OCI-M2 (cell line): ENCODE results near the gene PXMP2.
A peak's percentile ranks its signal among the peaks of the same experiment; 100 is the strongest.

Experiments used
- DNase-seq: peaks from one replicate; lab custom pipeline; 2025; ENCODE audit not compliant: unreplicated experiment; lab: John Stamatoyannopoulos, UW

Gene PXMP2

DNA sequence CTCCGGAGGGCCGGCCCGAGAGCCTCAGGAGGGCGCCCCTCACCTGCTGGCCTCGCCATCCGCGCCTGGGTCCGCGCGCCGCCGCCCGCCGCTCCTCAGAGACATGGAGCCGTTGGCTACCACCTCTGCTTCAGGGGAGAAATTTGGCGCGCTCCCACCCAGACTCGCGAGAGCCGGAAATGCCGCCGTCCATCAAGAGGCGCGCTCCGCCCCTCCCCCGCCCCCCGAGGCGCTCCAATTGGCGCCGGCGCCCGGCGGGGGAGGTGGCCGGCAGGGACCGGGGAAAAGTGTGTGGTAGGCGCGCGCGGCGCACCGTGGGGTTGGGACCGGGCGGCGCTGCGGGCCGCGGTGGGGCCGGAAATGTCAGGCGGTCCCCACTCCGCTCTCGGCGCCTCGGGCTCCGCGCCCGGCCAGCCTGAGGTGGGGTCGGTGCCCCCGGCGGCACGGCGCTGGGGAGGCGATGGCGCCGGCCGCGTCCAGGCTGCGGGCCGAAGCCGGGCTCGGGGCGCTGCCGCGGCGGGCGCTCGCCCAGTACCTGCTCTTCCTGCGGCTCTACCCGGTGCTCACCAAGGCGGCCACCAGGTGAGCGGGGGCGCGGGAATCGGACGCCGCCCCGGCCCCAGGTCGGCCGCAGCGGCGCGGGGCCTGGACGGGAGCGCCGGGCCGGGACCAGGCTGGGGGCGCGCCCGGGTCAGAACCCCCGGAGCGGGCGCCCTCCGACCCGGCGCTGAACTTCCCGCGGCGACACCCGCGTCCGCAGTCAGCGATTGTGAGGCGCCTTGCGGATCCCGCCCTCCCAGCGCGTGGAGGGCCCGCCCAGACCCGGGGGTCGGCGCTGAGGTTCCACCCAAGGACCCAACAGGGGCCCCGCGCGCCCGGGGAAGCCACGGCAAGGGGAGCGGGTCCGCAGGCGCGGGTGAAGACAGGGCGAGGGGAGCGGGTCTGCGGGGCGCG lies at the start of gene PXMP2, which contains the start of gene POLE:
Gene PXMP2, plus strand, starts transcription at position 377 of the 954 bp plus-strand sequence. Its CDS starts 84 bp downstream, at position 461.
Gene POLE, minus strand, starts transcription at position 132 of the 954 bp plus-strand sequence. Its CDS starts 27 bp downstream, at position 105.
- peak; percentile 24 for DNase-seq

DNA sequence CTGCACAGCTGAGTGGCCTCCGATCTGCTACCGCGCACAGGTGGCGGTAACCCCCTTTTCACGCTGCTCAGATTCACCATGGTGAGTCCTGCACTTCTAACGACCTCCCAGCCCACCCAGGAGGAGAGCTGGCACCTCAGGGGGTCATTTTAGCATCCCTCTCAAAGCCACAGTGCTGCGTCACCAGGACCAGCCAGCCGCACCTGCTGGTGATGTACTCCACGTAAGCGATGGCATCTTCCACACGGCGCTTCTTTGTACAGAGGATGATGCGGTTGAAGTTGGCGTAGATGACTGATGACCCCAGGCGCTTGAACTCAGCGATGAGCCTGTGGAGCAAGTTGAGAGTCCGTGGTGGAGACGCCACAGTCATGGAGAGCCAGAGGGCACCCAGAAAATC lies 49.6 kb upstream of the PXMP2 start:
- DNase-seq = no peak

DNA sequence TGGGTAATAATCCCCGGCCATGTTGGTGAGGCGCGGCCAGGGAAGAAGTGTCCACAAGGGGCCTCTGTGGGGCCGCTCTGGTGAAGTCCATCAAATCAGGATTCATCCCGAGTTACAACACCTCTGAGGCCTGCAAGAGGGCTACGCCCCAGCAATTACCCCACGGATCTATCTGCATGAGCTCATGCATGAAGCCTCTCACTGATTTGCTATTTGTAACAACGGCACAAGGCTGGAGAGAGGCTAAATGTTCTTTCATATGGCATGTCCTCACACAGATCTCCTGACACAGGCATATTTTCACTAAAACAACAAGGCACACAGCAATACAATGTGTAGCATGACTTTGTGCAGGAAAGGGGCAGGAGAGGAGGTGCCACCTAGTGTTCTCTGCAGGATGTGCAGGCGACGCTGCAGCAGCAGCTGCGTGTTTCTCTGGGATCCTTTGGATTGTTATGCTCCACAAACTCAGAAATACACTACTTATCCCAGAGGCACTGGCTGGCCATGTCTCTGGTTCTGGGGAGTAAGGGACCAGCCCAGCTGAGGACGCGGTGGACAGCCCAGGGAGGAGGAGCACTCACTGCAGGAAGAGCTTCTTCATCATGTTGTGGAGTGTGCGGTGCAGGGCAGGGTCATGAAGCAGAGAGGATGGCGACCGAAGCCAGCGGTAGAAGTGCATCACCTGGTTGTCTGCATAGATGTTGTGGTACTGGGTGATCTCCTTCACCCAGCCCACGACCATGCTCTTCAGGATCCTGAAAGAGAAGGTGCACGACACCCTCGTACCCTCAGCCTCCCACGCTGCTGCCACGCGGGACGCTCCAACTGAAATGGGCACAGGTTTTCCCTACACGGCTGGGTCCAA lies 48.6 kb upstream of the PXMP2 start:
- DNase-seq = no peak

DNA sequence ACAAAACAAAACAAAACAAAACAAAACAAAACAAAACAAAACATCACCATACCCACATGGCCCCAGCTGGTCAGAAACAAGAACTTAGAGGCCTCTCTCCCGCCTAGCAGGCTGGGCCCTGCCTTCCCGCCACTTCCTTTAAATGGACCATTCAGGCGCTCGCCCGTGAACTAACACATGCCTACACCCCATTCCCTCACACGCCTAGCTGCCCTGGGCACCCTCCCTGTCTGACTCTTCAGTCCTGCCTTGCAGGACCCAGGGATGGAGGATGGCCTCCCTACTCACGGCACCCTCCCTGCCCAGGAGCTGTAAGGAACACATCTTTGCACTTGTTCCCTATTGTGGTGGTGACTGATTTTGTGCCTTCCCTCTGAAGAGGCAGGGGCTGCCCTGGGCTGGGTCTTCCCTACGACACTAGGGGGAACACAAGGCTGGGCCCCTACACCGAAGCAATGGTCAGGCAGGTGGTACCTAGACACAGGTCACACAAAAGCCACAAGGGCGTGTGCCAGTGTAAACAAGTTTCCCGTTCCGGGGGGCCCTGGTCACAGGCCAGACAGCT lies 47.3 kb upstream of the PXMP2 start:
- no peak for DNase-seq

DNA sequence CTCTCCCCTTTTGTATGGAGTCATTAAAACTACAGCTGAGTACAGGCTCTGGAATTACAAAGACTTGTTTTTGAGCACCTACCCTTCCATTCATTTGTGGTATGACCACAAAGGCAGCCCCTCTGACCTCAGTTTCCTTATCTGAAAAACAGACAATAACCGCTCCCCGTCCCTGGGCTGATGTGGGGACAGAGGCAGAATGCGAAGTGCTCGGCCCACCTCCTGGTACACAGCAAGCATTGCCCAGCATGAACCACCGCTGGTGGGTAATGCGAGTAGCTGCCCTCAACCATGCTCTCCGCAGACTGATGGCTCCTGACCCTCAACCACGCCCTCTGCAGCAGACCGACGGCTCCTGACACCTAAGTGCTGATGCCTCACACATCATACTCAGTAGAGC lies 46.5 kb upstream of the PXMP2 start:
- DNase-seq = no peak

DNA sequence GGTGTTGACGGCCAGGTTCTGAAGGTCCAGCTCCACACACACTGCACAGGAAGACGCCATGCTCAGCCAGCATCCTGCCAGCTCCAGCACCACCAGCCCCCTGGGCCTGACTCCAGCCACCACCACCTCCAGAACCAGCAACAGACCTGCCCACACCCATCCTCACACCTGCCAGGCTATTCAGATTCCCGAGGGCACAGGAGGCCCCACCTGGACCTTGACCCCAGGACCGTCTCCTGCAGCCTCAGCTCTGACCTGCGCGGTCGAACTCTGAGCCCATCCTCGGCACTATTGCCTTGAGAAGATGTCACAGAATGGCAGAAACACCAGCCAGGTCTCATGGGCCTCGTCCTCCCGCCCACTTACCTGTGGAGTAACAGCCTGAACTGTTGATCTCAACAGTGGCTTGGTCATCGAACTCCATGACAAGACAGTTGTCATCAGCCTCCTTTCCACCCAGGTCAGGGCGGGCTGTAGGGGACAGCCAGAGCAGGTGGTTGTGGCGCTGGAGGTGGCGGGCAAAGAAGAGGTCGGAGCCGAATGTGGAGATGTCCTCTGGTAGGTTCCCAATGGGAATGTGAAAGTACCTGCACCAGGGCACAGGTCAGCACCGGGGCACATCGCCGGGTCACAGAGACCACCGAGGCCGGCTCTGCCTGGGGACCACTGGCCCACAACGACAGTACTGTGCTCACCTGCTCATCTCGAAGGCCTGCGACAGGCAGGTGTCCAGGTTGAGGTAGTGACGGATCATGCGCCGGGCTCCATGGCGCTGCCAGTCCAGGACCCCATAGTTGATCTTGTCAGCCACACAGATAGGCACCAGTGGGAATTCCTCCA lies 45.4 kb upstream of the PXMP2 start:
- DNase-seq = no peak

DNA sequence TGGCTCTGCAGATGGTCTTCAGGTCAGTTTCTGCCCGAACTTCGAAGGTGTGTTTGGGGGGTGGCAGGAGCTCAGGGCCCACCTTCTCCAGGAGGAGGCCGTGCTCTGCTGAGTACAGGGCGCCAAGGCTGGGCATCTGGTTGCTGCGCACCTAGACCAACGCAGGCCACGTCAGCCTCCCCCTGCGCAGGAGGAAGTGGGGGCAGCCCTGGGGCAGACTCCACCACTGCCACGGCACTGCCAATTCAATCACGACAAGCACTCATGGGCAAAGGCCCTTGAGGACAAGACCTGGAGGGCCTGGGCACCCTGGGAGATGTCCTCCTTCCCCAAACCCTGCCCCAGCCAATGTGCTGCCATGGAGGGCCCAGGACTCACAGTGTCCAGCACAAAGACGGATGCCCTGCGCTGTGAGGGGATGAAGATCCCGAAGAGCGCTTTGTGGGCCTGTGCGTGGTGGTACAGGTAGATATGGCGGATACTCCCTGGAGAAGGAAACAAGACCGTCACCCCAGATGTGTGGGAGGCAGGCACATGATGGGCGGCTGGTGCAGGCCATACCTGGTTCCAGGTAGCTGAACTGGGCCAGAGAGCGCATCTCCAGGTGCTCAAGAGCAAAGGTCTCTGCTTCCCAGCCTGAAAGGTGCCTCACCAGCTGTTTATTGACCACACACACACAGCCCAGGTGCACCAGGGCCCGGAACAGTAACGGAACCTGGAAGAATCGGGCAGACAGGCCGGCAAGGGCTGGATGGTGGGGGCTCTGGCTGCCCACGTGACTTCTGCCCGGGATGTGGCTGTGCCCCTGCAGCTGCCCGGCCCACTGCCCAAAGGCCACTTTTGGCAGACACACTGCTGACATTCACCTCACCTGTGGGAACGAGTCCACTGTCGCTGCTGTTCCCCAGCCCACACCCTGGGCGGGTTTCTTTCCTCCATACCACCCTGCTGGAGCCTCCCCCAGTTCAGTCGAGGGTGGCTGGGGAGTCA lies 44.2 kb upstream of the PXMP2 start:
- no peak for DNase-seq

DNA sequence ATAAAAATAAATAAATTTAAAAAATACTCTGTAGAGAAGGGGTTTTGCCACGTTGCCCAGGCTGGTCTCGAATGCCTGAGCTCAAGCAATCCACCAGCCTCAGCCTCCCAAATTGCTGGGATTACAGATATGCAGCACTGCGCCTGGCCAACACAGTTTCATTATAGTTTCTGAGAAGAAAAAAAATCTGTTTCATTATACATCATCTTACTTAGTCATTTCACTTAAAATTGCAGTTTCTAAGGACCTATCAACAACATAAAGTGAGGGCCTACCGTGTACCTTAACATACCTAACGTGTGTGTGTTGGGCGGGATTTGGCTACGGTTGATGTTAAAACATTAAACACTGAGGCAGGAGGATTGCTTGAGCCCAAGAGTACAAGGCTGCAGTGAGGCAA lies 40.5 kb upstream of the PXMP2 start:
- DNase-seq = no peak

DNA sequence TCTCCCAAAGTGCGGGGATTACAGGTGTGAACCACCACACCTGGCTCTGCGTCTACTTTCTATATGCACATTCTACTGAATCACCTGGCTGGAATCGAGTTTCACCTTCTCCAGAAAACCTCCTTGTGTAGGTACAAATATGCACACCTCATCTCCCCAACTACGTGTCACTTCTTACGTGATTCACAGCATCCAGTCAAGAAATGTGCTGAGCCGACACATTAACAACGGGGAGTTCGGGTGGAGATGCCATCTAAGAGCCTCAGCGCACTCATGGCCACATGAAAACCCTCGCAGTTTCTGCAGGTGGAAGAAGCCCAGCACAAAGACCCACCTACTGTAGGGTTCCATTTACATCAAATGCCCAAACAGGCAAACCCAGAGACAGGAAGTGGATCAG lies 39.5 kb upstream of the PXMP2 start:
- DNase-seq = no peak

DNA sequence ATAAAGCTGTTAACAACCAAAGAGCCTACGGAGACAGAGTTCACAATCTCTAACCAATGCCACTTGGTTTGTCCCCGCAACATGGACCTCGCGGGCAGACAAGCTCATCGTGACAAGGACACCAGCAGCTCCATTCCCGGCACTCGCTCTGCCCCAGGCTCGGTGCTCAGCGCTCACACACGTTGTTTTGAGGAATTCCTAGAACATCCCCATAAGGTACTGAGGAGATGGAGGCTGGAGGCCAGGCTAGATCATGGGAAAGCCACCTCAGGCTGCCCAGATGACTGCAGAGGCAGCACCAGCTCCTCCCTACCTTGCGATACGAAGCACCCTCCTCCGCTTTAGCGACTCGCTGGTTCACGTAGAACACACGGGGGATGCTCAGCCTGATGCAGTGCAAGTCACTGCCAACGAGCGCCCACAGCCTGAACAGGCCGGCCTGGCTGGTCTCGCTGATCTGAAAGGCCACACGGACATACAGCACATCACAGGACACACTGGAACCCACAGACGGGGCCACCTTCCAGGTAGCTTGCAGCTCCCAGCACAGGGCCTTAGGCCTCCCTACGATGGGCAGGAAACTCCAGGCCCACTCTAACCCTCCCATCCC lies 38.7 kb upstream of the PXMP2 start:
- no peak for DNase-seq

DNA sequence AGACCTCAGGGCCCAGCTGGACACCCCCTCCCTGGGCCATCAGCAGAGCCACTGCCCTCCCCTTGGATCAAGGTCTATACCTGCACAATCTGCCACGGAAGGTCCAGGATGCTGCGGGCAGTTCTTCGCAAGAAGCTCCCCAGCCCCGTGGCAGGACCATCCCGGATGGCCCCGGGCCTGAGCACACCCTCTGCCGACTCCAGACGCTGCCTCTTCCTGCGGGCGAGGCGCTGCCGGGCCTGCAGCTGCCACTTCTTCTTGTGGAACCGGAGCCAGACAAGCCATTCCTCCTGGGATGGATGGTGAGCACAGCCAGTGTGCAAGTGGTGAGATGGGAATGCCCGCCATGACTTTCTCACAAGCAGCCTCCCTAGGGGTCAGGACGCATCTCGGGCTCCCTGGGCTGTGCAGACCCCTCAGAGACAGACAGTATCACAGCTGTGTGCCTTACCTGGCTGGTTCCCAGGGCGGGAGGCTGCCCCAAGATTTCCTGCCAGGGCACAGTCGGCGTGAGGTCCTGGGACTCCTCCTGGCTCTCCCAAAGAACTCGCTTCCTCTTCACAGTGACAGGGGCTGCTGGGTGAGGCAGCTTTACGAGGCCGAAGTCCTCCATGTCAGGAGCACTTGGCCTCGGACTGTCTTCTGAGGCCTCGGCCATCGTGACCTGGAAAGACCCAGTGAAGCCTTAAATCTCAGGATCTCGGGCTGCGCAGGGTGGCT lies 38.0 kb upstream of the PXMP2 start:
- no peak for DNase-seq

DNA sequence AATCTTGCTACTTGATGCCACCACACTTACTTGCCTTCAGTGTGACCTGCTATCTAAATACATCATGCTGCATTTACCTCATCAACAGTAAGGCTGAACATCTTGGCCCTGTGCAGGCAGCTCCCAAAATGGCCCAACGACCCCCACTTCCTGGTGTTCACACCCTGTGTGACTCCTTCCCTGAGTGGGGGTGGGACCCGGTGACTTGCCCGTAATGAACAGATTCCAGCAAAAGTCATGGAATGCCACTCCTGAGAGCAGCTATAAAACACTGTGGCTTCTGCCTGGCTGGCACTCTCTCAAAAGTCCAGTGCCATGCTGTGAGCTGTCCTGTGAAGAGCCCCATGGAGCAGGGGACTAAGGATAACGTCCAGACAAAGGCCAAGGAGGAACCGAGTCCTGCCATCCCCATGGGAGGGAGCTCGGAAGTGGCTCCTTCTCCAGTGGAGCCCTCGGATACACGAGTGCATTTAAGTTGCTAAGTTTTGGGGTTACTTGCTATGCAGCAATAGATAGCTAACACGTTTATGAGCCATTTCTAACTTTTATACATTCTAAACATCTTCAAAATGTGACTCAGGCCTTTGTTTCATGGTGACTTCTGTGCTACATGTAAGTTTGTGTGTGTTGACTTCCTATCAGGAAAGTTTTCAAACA lies 35.8 kb upstream of the PXMP2 start:
- DNase-seq = no peak

DNA sequence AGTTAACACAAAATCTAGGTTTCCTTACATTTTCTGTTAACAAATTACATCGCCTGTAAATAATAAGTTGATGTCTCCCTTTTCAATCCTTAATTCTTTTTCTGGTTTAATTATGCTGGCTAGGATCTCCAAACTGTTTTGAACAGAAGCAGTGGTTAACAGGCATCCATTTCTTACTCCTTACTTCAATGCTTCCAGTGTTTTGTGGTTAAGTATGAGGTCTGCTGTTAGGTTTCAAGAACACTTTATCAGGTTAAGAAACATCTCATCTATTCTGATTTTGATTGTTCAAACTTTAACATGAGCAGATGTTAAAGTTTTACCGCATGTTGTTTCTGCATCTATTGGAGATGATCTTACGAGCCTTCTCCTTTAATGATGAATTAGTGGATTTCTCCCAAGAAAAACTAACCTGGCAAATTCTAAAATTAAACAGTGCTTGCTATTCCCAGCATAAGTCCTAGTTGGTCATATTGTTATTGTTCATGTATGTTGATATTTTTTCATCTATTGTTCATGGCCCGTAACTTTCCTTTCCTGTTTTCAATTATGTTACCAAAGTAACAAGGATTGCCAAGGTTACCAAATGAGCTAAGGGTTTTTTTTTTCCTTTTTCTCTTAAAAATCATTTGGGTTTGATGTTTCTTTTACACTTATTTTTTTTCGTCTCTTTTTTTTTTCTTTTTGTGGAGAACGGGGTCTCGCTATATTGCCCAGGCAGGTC lies 33.7 kb upstream of the PXMP2 start:
- DNase-seq = no peak

DNA sequence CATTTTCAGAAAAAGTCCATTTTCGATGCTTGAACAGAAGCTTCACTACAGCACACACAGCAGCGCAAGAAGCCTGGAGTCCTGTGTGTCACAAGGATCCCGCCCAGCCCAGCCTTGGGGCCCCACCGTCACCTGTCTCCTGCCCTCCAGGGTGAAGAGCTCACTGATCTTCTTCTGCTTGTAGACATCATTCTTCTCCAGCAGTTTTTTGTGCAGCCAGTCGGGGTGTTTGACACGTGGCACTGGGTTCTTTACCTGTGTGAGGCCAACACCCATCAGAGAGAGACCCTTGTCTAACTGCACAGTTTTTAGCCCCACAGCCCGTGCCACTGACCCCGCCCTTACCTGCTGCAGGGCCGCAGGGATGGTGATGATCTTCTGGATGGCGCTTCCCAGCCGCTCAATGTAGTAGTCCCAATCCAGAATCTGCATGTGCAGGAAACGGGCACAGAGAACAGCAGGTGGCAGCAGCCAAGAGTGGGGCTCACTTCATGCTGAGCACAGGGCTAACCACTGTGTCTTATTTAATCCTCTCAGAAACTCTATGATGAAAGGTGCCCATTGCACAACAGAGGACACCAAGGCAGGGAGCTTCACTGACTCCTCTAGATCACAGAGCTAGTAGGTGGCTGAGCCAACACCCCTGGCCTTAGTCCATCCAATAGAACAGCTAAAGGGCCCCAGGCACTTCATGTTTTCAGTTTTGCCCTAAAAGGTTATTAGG lies 30.2 kb upstream of the PXMP2 start:
- no peak for DNase-seq

DNA sequence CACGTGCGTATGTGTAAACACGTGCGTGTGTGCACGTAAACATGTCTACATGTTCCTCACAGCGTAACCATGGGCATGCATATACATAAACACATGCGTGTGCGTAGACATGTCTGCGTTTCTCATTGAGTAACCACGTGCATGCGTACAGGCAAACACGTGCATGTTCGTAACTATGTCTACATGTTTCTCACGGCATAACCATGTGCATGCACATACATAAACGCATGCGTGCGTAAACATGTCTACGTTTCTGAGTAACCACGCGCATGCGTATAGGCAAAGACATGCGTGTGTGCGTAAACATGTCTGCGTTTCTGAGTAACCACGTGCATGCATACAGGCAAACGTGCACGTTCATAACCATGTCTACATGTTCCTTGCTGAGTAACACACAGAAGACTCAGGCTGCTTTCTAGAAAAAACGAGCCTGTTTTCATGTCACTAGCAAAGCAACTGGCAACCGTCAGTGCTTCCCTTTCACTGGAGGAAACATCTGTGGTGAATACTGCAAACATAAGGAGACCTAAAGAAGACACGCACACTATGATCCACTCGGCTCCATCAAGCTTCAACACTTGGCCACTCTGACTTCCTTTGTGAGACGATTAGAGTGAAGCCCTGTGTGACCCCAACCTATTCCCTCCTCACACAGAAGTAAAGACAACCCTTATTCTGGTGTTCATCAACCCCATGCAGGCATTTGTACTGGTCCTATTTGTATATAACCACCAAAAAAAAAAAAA lies 29.1 kb upstream of the PXMP2 start:
- DNase-seq = no peak

DNA sequence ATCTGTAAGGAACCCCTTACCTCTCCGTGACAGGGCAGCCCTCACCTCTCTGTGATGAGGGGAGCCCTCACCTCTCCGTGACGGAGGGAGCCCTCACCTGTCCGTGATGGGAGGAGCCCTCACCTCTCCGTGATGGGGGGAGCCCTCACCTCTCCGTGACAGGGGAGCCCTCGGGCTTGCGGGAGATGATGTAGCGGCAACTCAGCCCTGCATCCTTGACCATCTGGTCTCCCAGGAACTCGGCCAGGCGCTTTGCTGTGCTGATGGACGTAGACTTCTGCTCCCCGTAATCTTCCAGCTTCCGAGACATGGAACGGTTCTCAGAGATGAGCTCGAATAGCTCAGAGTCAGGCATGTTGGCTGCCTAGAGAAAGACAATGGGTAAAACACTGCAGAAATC lies 28.2 kb upstream of the PXMP2 start:
- DNase-seq = no peak
